ENCODE results near the gene AKR1B1. TPM values are rescaled to one million over a fixed set of nuclear protein-coding genes. Genes with fewer than 3 reads are reported as not detected.

The AKR1B1 gene
- total RNA-seq, 4 donors from 2014 or later = 66.0 to 110 (median 104) TPM

DNA sequence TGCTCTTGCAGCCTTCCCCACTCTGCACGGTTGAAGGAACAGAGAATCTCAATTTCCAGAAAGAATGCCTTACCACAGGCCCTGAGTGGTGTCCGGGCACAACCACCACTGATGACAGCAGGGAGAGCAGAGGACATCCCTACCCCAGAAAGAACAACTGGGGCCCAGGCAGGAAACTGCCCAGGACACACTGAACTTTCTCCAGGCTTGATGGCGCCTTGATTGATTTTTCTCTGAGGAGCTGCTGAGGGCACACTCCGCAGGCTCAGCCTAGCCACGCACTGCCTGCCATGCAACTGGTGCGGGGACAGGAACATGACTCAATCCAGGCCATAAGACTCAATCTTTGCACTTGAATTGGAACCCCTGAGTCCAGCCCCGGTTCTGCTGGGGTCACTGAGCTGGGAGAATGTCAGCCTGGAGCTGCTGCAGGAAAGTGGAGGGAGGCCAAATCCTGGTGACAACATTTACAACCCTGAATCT lies 5.9 kb downstream of the AKR1B1 start:
- ATAC-seq (ENCODE audit: low FRiP score) = no peak

DNA sequence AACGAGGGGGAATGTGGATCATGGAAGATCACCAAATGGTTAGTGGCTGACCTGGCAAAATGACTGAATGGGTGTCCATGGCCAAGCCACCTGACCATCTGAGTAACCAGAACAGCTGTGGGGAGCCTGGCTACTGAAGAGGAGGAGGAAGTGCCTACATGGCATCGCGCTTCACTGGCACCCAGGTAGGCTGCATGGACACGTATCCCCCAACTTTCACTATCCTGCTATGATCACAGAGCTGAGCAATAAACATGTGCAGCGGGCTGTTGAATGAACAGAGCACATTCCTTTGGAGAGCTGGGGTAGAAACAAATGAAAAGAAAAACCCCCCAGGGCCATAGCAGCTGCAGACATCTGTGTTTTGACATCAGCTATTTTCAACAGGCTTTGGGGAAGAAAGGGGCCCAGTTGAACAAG lies 6.5 kb downstream of the AKR1B1 start:
- no peak for ATAC-seq (ENCODE audit: low FRiP score)
- DNase-seq (ENCODE audit: low spot score) = no peak
- TF ChIP-seq CTCF (IDR thresholded peaks at IDR 0.05) = no peak

More for the DNA sequence above, 5.9 kb downstream of the AKR1B1 start:
- no peak for DNase-seq (ENCODE audit: low spot score)
- no peak for TF ChIP-seq CTCF (IDR thresholded peaks at IDR 0.05)

DNA sequence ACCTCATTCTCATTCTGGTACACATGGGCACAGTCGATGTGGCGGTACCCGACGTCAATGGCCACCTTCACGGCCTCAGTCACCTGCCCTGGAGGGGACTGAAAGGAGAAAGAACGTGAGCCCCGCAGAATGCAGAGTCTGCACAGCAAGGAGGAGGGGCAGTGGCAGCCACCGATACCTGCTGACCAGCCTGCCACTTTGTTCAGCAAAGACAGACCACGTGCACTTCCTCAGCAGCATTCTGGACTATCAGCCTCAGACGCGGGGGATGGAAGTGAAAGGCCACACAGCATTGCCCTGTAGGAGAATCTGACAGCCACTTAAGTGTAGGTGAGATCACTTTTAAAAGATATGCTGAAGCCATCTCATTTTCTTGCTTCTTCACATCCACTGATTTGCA lies 7.2 kb downstream of the AKR1B1 start:
- TF ChIP-seq CTCF (IDR thresholded peaks at IDR 0.05) = no peak
- DNase-seq (ENCODE audit: low spot score) (no peak), ATAC-seq (ENCODE audit: low FRiP score) (no peak)

DNA sequence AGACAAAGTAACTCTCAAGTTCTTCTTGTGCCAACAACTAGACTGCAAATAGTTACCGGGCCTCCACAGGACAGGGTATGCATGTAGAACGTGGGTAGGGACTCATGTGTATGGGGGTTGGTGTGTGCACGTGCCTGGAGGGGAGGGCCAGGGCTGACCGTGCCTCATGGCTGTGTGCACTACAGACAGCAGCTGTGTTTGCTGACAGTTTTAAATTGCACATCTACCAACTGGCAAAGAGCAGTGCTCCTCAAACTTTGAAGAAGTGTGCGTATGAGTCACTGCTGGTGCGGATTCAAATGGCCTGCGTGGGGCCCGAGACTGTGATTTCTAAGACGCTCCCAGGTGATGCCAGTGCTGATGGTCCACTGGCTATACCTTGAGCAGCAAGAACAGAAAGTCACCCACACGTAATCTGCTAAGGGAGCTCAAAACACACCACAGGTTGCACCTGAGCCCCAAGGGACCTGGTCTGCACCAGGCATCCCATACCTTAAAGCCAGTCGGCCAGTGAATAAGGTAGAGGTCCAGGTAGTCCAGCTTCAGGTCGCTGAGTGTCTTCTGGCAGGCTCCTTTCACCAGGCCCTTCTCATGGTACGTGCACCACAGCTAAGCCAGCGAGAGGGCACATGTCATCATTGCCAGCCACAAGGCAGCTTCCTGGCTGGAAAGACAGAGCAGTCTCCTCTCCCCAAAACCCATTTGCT lies 8.5 kb downstream of the AKR1B1 start:
- ATAC-seq (ENCODE audit: low FRiP score) (no peak), DNase-seq (ENCODE audit: low spot score) (no peak)
- no peak for TF ChIP-seq CTCF (IDR thresholded peaks at IDR 0.05)

- no peak for ATAC-seq (ENCODE audit: low FRiP score)
- no peak for DNase-seq (ENCODE audit: low spot score)
- TF ChIP-seq CTCF (IDR thresholded peaks at IDR 0.05) = no peak
Observed at GRCh38 chr7:134449680-134450079, 9.2 kb downstream of the AKR1B1 start.

DNA sequence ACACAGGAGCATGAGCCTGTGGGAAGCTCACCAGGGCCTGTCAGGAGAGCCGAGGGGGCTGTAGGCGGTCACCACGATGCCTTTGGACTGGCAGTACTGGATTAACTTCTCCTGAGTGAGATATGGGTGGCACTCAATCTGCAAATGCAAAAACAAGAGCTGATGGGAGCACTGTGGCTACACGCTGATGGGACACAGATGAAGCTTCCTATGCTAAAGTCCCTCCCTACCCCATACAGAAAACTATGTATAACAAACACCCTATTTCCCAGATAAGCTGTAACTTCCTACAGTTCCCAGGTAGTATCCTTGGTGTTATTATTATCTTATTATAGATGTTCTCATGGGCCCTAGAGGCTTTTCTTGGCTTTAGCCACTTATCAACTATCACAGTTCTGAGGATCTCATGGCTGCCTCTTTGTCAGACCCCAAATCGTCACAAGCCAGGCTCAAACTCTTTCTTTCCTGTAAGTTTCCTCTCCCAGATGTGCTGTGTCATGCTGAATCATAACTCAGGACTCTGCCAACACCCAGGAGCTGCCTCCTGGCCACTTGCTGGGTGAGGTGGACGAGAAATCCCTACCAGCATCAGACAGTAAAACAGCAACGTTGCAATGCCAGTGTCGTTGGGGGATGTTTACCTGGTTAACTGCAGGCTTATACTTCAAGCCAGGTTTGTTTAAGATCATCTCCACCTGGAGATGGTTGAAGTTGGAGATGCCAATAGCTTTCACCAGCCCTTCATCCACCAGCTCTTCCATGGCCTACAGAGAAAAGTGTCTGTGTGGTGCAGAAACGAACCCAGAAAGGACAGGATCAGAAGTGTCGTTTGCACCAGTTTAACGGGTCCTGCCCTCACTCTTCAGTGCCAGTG lies 10.3 kb downstream of the AKR1B1 start:
- no peak for TF ChIP-seq CTCF (IDR thresholded peaks at IDR 0.05)
- DNase-seq (ENCODE audit: low spot score) = no peak
- ATAC-seq (ENCODE audit: low FRiP score) = no peak
